Activated CD4-positive, CD25-positive, alpha-beta regulatory T cell treated with anti-CD3 and anti-CD28 coated beads, Interleukin-2, amount 50 U/mL, for 16 hours (primary cell): ENCODE results near the gene PRRC2A.

Experiments
- DNase-seq: peaks from one replicate; pipeline ENCODE4 v3.0.0-alpha.2; 2020; ENCODE audit warnings: low read depth, low spot score

PRRC2A gene

GRCh38 chr6:31622684-31623091, 2.2 kb downstream of the PRRC2A start:
- no peak for DNase-seq

- no peak for DNase-seq
Observed at GRCh38 chr6:31624070-31624469, 3.6 kb downstream of the PRRC2A start.

- no peak for DNase-seq
Observed at GRCh38 chr6:31626952-31627351, 6.4 kb downstream of the PRRC2A start.

DNA sequence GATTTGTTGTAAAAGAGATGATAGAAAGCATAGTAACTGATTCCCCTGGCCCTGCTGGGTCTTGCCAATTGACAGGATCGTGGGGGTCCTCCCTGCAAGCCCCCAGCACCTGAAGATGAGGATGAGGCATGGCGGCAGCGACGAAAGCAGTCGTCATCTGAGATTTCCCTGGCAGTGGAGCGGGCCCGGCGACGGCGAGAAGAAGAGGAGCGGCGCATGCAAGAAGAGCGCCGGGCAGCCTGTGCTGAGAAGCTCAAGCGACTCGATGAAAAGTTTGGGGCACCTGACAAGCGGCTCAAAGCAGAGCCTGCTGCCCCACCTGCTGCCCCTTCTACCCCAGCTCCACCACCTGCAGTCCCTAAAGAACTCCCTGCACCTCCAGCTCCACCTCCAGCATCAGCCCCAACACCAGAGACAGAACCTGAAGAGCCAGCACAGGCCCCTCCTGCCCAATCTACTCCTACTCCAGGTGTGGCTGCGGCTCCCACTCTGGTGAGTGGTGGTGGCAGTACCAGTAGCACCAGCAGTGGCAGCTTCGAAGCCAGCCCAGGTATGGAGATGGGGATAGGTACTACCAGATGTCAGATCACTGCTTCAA, 7.3 kb downstream of the PRRC2A start:
- no peak for DNase-seq

DNA sequence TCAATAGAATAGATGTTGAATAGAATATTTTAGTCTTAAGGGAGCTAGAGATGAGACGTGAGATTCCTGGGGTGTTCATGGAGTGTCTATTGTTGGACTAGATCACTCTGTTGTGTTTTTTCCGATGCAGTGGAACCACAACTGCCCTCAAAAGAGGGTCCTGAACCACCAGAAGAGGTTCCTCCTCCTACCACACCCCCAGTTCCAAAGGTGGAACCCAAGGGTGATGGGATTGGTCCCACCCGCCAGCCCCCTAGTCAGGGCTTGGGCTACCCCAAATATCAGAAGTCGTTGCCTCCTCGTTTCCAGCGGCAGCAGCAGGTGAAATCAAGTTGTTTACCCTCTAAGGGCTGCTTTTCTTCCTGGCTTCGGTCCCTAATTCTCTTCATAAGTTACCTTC, 8.5 kb downstream of the PRRC2A start:
- DNase-seq = no peak

GRCh38 chr6:31630177-31630934, 9.8 kb downstream of the PRRC2A start:
- DNase-seq = no peak

DNA sequence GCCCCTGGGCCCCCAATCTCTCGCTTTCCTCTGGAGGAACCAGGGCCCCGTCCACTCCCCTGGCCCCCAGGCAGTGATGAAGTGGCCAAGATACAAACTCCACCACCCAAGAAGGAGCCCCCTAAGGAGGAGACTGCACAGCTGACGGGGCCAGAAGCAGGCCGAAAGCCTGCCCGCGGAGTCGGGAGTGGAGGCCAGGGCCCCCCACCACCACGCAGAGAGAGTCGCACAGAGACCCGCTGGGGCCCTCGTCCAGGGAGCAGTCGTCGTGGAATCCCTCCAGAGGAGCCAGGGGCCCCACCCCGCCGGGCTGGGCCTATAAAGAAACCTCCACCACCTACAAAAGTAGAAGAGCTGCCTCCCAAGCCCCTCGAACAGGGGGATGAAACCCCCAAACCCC, 10.7 kb downstream of the PRRC2A start:
- no peak for DNase-seq

DNA sequence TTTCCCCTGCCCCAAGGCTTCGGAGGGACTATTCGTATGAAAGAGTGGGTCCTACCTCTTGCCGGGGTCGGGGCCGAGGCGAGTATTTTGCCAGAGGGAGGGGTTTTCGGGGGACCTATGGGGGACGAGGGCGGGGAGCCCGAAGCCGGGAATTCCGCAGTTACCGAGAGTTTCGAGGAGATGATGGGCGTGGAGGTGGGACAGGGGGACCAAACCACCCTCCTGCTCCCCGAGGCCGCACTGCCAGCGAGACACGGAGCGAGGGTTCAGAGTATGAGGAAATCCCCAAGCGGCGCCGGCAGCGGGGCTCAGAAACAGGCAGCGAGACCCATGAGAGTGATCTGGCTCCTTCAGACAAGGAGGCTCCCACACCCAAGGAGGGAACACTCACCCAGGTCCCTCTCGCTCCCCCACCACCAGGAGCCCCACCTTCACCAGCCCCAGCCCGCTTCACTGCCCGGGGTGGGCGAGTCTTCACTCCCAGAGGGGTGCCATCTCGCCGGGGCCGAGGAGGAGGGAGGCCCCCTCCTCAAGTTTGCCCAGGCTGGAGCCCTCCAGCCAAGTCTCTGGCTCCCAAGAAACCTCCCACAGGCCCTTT, 11.3 kb downstream of the PRRC2A start:
- DNase-seq = no peak

DNA sequence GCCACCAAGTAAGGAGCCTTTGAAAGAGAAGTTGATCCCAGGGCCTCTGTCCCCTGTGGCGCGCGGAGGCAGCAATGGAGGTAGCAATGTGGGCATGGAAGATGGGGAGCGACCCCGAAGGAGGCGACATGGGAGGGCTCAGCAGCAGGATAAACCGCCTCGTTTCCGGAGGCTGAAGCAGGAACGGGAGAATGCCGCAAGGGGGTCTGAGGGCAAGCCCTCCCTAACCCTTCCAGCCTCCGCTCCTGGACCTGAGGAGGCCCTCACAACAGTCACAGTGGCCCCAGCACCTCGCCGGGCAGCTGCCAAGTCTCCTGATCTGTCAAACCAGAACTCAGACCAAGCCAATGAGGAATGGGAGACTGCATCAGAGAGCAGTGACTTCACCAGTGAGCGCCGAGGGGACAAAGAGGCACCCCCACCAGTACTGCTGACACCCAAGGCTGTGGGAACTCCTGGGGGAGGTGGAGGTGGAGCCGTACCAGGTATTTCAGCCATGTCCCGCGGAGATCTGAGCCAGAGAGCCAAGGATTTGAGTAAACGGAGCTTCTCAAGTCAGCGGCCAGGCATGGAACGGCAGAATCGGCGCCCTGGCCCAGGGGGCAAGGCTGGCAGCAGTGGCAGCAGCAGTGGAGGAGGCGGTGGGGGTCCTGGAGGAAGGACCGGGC, 11.9 kb downstream of the PRRC2A start:
- no peak for DNase-seq

DNA sequence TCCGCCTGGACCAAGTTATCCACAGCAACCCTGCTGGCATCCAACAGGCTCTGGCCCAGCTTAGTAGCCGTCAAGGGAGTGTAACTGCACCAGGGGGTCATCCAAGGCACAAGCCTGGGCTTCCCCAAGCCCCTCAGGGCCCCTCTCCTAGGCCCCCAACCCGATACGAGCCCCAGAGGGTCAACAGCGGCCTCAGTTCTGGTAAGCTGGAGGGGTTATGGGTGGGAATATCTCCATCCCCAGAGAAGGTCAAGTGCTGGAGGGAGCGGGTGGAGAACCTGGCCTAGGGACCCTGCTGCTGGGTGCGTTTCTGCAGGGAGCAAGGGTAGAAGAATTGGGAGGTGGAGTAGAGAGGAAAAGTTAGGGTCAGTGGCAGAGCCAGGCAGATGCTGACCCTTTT, 12.9 kb downstream of the PRRC2A start:
- DNase-seq = no peak

DNA sequence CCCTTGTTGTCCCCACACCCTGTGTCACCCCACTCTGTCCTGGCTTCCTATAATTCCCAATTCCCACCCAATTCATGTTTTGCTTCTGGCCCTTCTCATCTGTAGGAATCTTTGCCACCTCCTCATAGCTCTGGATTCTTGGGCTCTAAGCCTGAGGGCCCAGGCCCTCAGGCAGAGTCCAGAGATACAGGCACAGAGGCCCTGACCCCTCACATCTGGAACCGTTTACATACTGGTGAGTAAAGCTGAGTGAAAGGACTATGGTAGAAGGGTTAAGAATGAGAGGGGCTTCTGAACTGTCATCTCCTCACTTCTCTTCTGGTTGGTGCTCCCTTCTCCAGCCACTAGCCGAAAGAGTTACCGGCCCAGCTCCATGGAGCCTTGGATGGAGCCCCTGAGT, 13.6 kb downstream of the PRRC2A start:
- DNase-seq = no peak

DNA sequence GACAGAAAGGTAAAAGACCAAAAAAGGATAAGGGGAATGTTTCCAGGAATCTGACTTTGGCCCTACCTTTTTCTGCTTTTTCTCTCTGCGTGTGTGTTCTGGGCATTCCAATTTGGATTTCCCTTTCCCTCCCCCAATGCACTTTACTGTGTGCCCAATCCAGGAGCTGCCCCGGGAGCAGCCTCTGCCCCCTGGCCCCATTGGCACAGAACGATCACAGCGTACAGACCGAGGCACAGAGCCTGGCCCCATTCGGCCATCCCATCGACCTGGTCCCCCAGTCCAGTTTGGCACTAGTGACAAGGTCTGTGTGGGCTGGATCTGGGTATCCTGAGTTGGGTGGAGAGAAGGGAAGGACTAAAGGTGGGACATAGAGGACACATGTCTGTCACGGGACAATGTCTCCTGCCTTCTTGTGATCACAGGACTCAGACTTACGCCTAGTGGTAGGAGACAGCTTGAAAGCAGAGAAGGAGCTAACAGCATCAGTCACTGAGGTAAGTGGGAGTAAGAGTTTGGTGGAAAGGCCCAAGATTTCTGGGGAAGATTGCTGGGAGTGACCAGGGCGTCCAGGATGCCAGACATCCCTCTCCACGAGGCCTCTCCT, 14.6 kb downstream of the PRRC2A start:
- no peak for DNase-seq

- DNase-seq = no peak
Observed at GRCh38 chr6:31636698-31637596, 16.4 kb downstream of the PRRC2A start.

GRCh38 chr6:31639043-31639442, 18.5 kb downstream of the PRRC2A start:
- DNase-seq = no peak

GRCh38 chr6:31639449-31639861, 18.9 kb downstream of the PRRC2A start:
- DNase-seq = no peak

DNA sequence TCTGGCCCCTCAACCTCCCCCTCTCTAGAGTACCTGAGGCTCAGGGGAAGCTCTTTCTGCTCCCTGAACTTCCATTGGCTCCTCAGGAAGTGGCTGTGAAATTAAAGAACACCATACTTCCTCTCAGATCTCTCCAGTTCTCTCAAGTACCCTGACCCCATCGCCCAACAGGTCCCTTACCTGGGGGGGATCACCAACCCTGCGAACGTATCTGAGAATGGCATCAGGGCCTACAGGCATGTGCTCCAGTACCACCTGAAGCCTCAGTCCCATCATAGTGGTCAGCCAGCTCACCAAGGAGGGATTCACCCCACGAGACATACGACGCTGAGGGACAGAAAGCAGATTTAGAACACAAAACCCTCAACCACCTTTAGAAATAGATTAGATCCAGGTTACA, 20.1 kb downstream of the PRRC2A start:
- no peak for DNase-seq

GRCh38 chr6:31641370-31641769, 20.9 kb downstream of the PRRC2A start:
- no peak for DNase-seq

DNA sequence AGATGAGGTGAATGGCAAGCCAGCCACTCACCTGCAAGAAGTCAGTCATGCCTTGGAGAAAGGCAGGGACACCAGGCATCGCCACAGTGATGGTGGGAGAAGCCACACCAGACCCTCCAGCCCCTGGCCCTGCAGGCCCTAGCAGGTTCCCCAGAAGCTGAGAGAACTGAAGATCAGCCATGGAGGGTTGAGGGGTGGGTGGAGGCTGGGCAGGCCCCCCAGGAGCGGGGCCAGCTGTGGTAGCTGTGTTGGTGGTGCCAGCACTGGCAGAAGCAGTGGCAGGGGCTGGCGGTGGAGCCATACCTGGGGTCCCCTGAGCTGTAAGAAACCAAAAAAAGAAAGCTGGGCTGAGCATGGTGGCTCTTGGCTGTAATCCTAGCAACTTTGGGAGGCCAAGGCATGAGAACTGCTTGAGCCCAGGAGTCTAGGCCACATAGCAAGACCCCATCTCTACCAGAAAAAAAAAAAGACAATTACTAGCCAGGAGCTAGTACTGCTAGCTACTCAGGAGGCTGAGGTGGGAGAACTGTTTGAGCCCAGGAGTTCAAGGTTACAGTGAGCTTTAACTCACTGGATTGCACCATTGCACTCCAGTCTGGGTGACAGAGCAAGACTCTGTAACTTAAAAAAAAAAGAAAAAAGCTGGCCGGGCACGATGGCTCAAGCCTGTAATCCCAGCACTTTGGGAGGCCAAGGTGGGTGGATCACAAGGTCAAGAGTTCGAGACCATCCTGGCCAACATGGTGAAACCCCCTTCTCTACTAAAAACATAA, 22.5 kb downstream of the PRRC2A start:
- DNase-seq = no peak

- DNase-seq = no peak
Observed at GRCh38 chr6:31643818-31644454, 23.4 kb downstream of the PRRC2A start.

- DNase-seq = no peak
Observed at GRCh38 chr6:31645325-31645724, 24.8 kb downstream of the PRRC2A start.
